Activated T-cell treated with anti-CD3 and anti-CD28 coated beads, Interleukin-2, amount 50 U/mL, for 4 hours (primary cell): Measurements from ENCODE around the gene CDK8. TPM values are rescaled to one million over a fixed set of nuclear protein-coding genes. Genes with fewer than 3 reads are reported as not detected.
"Not testable (repeated sequence)": the region's sequence is repeated elsewhere in the genome, so short reads cannot be mapped to it uniquely, and the experiment has no call there.

Experiments
- ATAC-seq, 2 donors: fragments of 200-7000 bp; cut with Tn5 transposase; one replicate each; pipeline ENCODE4 v1.10.0; 2021
- DNase-seq: peaks from one replicate; pipeline ENCODE4 v3.0.0-alpha.2; 2020
- H3K27me3 Mint-ChIP-seq: one replicate; pipeline ENCODE4 v1.8.0; 2021; ENCODE audit warnings: low read depth, mixed read lengths
- H3K36me3 Mint-ChIP-seq: one replicate; pipeline ENCODE4 v1.8.0; 2022; ENCODE audit warnings: mixed read lengths; ENCODE audit not compliant: insufficient read depth
- H3K4me1 Mint-ChIP-seq: one replicate; pipeline ENCODE4 v1.8.0; 2021; ENCODE audit warnings: low read depth, mixed read lengths
- H3K4me3 Mint-ChIP-seq: one replicate; pipeline ENCODE4 v1.8.0; 2021; ENCODE audit warnings: mild to moderate bottlenecking, moderate library complexity, mixed read lengths
- H3K9me3 Mint-ChIP-seq: one replicate; pipeline ENCODE4 v1.8.0; 2021; ENCODE audit warnings: mixed read lengths
- total RNA-seq, 3 donors: library from RNA; stranded (reverse); gene quantifications; one replicate each; pipeline ENCODE4 v1.2.1, GENCODE V29; 2021

CDK8 gene
- total RNA-seq, 3 donors from 2014 or later = 21.1 to 23.6 (median 23.0) TPM

- H3K36me3 Mint-ChIP-seq = no peaks in the 10 kb centered on the region
- H3K9me3 Mint-ChIP-seq = no peaks in the 10 kb centered on the region
- H3K4me3 Mint-ChIP-seq = no peak overlapping the region
- no peaks in the 10 kb centered on the region for H3K4me1 Mint-ChIP-seq
- H3K27me3 Mint-ChIP-seq = no peaks in the 10 kb centered on the region
- ATAC-seq = no peak
- DNase-seq = no peak
Observed at GRCh38 chr13:26229080-26229615, 24.8 kb upstream of the CDK8 start.

GRCh38 chr13:26230703-26231102 lies 23.2 kb upstream of the CDK8 start:
- peaks cover 7% of the 10 kb centered on the region for H3K27me3 Mint-ChIP-seq

GRCh38 chr13:26236296-26236695 lies 17.6 kb upstream of the CDK8 start:
- no peaks in the 10 kb centered on the region for H3K9me3 Mint-ChIP-seq

More at GRCh38 chr13:26230703-26231102, 23.2 kb upstream of the CDK8 start:
- no peaks in the 10 kb centered on the region for H3K9me3 Mint-ChIP-seq
- DNase-seq (no peak), ATAC-seq (no peak)
- no peaks in the 10 kb centered on the region for H3K36me3 Mint-ChIP-seq
- H3K4me3 Mint-ChIP-seq = no peak overlapping the region
- H3K4me1 Mint-ChIP-seq = no peaks in the 10 kb centered on the region

GRCh38 chr13:26246154-26246553 lies 7.8 kb upstream of the CDK8 start:
- H3K4me3 Mint-ChIP-seq = no peak overlapping the region
- H3K4me1 Mint-ChIP-seq = no peaks in the 10 kb centered on the region
- DNase-seq (no peak), ATAC-seq (no peak)
- H3K27me3 Mint-ChIP-seq = peaks cover 11% of the 10 kb centered on the region
- H3K36me3 Mint-ChIP-seq = no peaks in the 10 kb centered on the region
- no peaks in the 10 kb centered on the region for H3K9me3 Mint-ChIP-seq

More at GRCh38 chr13:26236296-26236695, 17.6 kb upstream of the CDK8 start:
- H3K4me1 Mint-ChIP-seq = no peaks in the 10 kb centered on the region
- ATAC-seq = no peak
- H3K36me3 Mint-ChIP-seq = no peaks in the 10 kb centered on the region
- H3K27me3 Mint-ChIP-seq = peaks cover 17% of the 10 kb centered on the region
- H3K4me3 Mint-ChIP-seq = no peak overlapping the region
- DNase-seq = no peak

GRCh38 chr13:26247011-26247410 lies 6.9 kb upstream of the CDK8 start:
- no peaks in the 10 kb centered on the region for H3K36me3 Mint-ChIP-seq
- H3K9me3 Mint-ChIP-seq = no peaks in the 10 kb centered on the region
- no peak overlapping the region for H3K4me3 Mint-ChIP-seq
- DNase-seq = no peak
- H3K27me3 Mint-ChIP-seq = peaks cover 9% of the 10 kb centered on the region
- no peaks in the 10 kb centered on the region for H3K4me1 Mint-ChIP-seq
- ATAC-seq = no peak

GRCh38 chr13:26247608-26248007 lies 6.3 kb upstream of the CDK8 start:
- peaks cover 4% of the 10 kb centered on the region for H3K27me3 Mint-ChIP-seq
- ATAC-seq (no peak), DNase-seq (no peak)
- H3K4me1 Mint-ChIP-seq = no peaks in the 10 kb centered on the region
- H3K36me3 Mint-ChIP-seq = no peaks in the 10 kb centered on the region
- no peak overlapping the region for H3K4me3 Mint-ChIP-seq
- no peaks in the 10 kb centered on the region for H3K9me3 Mint-ChIP-seq

DNA sequence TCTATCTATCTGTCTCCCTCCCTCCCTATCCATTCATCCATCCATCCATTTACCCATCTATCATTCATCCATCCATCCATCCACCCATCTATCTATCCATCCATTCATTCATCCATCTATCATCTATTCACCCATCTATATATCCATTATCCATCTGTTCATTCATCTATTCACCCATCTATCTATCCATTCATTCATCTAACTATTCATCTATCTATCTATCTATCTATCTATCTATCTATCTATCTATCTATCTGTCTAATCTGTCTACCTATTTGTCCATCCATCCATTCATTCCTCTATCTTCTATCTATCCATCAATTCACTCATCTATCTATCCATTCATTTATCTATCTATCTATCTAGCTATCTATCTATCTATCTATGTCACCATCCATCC lies 4.4 kb upstream of the CDK8 start:
- Mint-ChIP-seq H3K27me3 (no peaks in the 10 kb centered on the region), H3K4me3 (no peak overlapping the region), H3K4me1 (peaks cover 5% of the 10 kb centered on the region), H3K9me3 (no peaks in the 10 kb centered on the region), H3K36me3 (no peaks in the 10 kb centered on the region)
- DNase-seq = no peak
- no peak for ATAC-seq

GRCh38 chr13:26252006-26252405 lies 1.9 kb upstream of the CDK8 start:
- H3K4me3 Mint-ChIP-seq, H3K27me3 Mint-ChIP-seq, ATAC-seq, DNase-seq, H3K9me3 Mint-ChIP-seq, H3K36me3 Mint-ChIP-seq: not testable (repeated sequence)
- H3K4me1 Mint-ChIP-seq = peaks cover 27% of the 10 kb centered on the region

- Mint-ChIP-seq H3K4me3 (peak overlapping the region; percentile 88), H3K4me1 (peaks cover 36% of the 10 kb centered on the region), H3K9me3 (no peaks in the 10 kb centered on the region), H3K27me3 (no peaks in the 10 kb centered on the region), H3K36me3 (no peaks in the 10 kb centered on the region)
- ATAC-seq = no peak
- no peak for DNase-seq
Observed at GRCh38 chr13:26253262-26253786, 605 bp upstream of the CDK8 start.

DNA sequence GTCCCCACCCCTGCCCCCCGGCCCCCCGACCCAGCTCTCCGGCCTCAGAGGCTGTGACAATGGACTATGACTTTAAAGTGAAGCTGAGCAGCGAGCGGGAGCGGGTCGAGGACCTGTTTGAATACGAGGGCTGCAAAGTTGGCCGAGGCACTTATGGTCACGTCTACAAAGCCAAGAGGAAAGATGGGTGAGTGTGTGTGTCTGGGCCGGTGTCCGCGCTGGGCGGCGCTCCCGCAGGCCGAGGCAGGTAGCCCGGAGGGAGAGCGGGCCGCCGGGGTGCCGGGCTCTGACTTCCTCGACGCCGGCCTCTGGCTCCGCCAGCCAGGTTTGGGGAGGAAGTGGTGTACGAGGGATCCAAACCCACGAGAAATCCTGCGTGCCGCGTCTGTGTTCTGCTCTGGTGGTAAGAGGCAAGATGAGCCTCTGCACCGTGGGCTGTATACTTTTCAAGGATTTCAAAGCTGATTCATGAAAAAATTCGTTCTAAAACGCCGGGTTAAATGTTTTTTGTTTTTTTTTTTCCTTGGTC lies 718 bp downstream of the CDK8 start:
- peak overlapping the region; percentile 88 for H3K4me3 Mint-ChIP-seq
- peaks cover 36% of the 10 kb centered on the region for H3K4me1 Mint-ChIP-seq
- no peaks in the 10 kb centered on the region for H3K36me3 Mint-ChIP-seq
- ATAC-seq = peak; percentile 24 to 37
- peak; percentile 34 for DNase-seq
- H3K9me3 Mint-ChIP-seq = no peaks in the 10 kb centered on the region
- H3K27me3 Mint-ChIP-seq = no peaks in the 10 kb centered on the region

DNA sequence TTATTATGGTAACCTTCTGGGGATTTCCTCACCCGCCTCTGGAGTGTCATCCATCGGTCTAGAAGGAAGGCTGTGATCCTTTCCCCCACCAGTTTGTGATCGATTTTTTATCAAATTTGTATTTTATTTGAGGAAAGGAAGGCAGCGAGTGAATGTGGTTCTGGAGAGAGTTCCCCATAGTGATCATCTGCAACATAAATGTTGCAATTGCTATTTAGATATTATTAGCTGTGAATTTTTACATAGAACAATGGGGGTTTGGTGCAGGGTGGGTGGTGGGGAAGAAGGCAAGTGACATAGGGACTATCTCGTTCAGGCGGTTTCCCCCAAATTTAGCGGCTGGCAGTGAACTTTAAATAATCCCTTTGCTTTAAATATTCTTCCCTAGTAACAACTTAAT lies 1.2 kb downstream of the CDK8 start:
- H3K4me1 Mint-ChIP-seq = peaks cover 38% of the 10 kb centered on the region
- ATAC-seq (no peak), DNase-seq (no peak)
- H3K36me3 Mint-ChIP-seq = no peaks in the 10 kb centered on the region
- no peaks in the 10 kb centered on the region for H3K27me3 Mint-ChIP-seq
- H3K4me3 Mint-ChIP-seq = peak overlapping the region; percentile 88
- H3K9me3 Mint-ChIP-seq = no peaks in the 10 kb centered on the region

DNA sequence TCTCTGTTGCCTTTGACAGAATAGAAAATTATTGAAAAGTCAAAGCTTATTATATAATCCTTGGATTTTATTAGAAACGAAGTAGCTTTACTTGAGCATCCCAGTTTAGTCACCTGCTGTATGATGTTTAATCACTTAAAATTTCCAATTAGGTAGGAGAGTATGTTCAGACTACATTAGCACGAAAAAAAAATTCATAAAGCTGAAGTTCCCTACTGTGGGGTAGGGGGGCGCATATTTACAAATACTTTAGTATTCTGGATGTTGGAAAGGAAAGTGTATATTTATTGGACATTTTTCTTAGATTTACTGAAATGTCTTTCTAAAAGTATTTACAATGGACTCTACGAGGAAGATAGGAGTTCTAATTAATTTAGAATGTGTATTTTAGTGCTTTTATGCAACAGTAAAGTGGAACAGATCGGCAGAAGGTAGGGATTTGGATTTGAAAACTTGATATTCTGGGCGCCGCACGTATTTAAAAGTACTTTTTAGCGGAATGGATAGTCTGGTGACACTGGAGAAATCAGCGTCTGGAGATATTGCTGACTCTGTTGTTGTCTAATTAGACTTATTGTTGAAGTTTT lies 1.9 kb downstream of the CDK8 start:
- DNase-seq (no peak), ATAC-seq (no peak)
- Mint-ChIP-seq H3K4me1 (peaks cover 43% of the 10 kb centered on the region), H3K9me3 (no peaks in the 10 kb centered on the region), H3K4me3 (peak overlapping the region; percentile 88), H3K36me3 (no peaks in the 10 kb centered on the region), H3K27me3 (no peaks in the 10 kb centered on the region)

DNA sequence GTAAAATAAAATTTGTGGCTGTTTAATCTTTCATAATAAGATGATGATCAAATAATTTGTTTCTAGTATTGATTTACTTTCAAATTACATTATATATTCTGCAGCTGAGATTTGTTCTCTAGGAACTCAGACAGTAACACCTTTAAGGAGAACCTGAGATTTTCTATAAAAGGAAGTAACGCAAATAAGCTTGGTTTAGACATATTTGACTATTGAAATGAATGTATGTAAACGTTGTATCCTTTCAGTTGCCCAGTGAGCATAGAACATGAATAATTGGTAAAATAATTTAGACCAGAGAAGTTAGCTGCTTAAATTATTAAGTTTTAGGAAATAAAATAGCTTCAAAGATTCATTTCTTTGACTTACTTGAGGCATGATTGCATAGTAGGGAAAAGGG lies 3.1 kb downstream of the CDK8 start:
- no peak for DNase-seq
- Mint-ChIP-seq H3K4me1 (peaks cover 50% of the 10 kb centered on the region), H3K36me3 (no peaks in the 10 kb centered on the region), H3K27me3 (no peaks in the 10 kb centered on the region), H3K9me3 (no peaks in the 10 kb centered on the region), H3K4me3 (no peak overlapping the region)
- ATAC-seq = no peak

DNA sequence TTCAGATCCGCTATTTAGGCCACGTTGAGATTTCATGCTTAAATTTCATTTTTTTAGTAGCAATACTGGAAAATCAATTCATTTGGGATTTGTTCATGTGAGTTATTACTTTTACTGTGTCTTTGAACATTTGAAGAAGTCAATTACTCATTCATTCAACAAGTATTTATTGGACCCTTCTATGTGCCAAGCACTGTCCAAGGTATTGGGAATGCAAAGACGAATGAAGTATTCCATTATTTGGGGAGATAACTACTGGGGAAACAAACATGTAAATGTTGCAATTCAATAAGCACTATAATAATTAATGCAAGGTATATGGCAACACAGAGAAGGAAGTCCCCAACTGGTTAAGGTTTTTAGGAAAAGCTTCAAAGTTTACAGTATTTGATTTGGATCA lies 5.7 kb downstream of the CDK8 start:
- H3K9me3 Mint-ChIP-seq = no peaks in the 10 kb centered on the region
- no peak overlapping the region for H3K4me3 Mint-ChIP-seq
- ATAC-seq (no peak), DNase-seq (no peak)
- H3K4me1 Mint-ChIP-seq = peaks cover 50% of the 10 kb centered on the region
- no peaks in the 10 kb centered on the region for H3K27me3 Mint-ChIP-seq
- H3K36me3 Mint-ChIP-seq = peaks cover 4% of the 10 kb centered on the region

GRCh38 chr13:26262156-26262555 lies 8.2 kb downstream of the CDK8 start:
- no peaks in the 10 kb centered on the region for H3K9me3 Mint-ChIP-seq
- H3K4me1 Mint-ChIP-seq = peaks cover 45% of the 10 kb centered on the region
- no peak for ATAC-seq
- no peak overlapping the region for H3K4me3 Mint-ChIP-seq
- H3K36me3 Mint-ChIP-seq = peaks cover 4% of the 10 kb centered on the region
- H3K27me3 Mint-ChIP-seq = no peaks in the 10 kb centered on the region
- no peak for DNase-seq
